ENCODE data around the gene C19orf73. TPM values are rescaled to one million over a fixed set of nuclear protein-coding genes. Genes with fewer than 3 reads are reported as not detected.
A peak's percentile ranks its signal among the peaks of the same experiment; 100 is the strongest.

The C19orf73 gene
- total and polyA plus RNA-seq, 8 donors, result 1.4 to 9.8 (median 1.8) TPM

- TF ChIP-seq CTCF (IDR thresholded peaks at IDR 0.05), result no peak
Observed at GRCh38 chr19:49152119-49152550, 33.2 kb upstream of the C19orf73 start.

GRCh38 chr19:49151267-49152118 is 32.5 kb upstream of the C19orf73 start:
- Histone ChIP-seq H3K36me3 (no peaks in the 10 kb centered on the region), H3K4me1 (peaks cover 6 to 11% (median 7%) of the 10 kb centered on the region in 3 donors), H3K9me3 (no peaks in the 10 kb centered on the region), H3K27ac (peak overlapping the region in 3 of 4 donors; percentile 60 to 80 (median 68)), H3K4me3 (peak overlapping the region in 3 of 4 donors; percentile 42 to 82 (median 56)), H3K27me3 (no peaks in the 10 kb centered on the region)
- DNase-seq, result peak; percentile 89 to 98 (median 96)
- 5 to 8% methylated on average over 45 of the region's 45 CpGs for WGBS, 2 donors
- TF ChIP-seq CTCF (IDR thresholded peaks at IDR 0.05), result no peak
- intact Hi-C loops (cut with DNase I), result no loop called here
- FAIRE-seq, result peak; percentile 23
- ATAC-seq, result peak; percentile 51 to 71 (median 66)

More at GRCh38 chr19:49152119-49152550, 33.2 kb upstream of the C19orf73 start:
- 29 to 37% methylated on average over 10 of the region's 10 CpGs for WGBS, 2 donors
- ATAC-seq, result no peak
- Histone ChIP-seq H3K27me3 (no peaks in the 10 kb centered on the region), H3K4me3 (no peak overlapping the region), H3K9me3 (no peaks in the 10 kb centered on the region), H3K4me1 (peaks cover 6 to 11% (median 7%) of the 10 kb centered on the region in 3 donors), H3K36me3 (no peaks in the 10 kb centered on the region), H3K27ac (peak overlapping the region in 2 of 4 donors; percentile 68 to 80)
- intact Hi-C loops (cut with DNase I), result no loop called here
- no peak for FAIRE-seq
- peak in 1 of 6 donors; percentile 31 for DNase-seq

- WGBS, 2 donors, result 10 to 15% methylated on average over 11 to 16 of the region's 16 CpGs
- Histone ChIP-seq H3K4me3 (peak overlapping the region; percentile 42 to 82 (median 56)), H3K4me1 (peaks cover 6 to 11% (median 7%) of the 10 kb centered on the region in 3 donors), H3K27ac (peak overlapping the region; percentile 60 to 80 (median 73)), H3K27me3 (no peaks in the 10 kb centered on the region), H3K9me3 (no peaks in the 10 kb centered on the region), H3K36me3 (no peaks in the 10 kb centered on the region)
- DNase-seq (no peak), FAIRE-seq (no peak), ATAC-seq (no peak)
- intact Hi-C loops (cut with DNase I), result no loop called here
- TF ChIP-seq CTCF (IDR thresholded peaks at IDR 0.05), result no peak
Observed at GRCh38 chr19:49150944-49151243, 32.0 kb upstream of the C19orf73 start.

GRCh38 chr19:49150106-49150943 is 31.4 kb upstream of the C19orf73 start:
- Histone ChIP-seq H3K27me3 (no peaks in the 10 kb centered on the region), H3K9me3 (no peaks in the 10 kb centered on the region), H3K36me3 (no peaks in the 10 kb centered on the region), H3K4me1 (peaks cover 6 to 11% (median 7%) of the 10 kb centered on the region in 3 donors), H3K4me3 (peak overlapping the region; percentile 42 to 82 (median 56)), H3K27ac (peak overlapping the region; percentile 60 to 80 (median 73))
- ATAC-seq (peak; percentile 69 to 81 (median 74)), DNase-seq (peak; percentile 88 to 95 (median 90)), FAIRE-seq (no peak)
- intact Hi-C loops (cut with DNase I), result no loop called here
- TF ChIP-seq CTCF (IDR thresholded peaks at IDR 0.05), result no peak
- 1% methylated on average over 55 to 75 of the region's 75 CpGs for WGBS, 2 donors

Measured in pancreas (tissue), 10 donors.